Measurements from ENCODE around the gene IGFBP5. TPM values are rescaled to one million over a fixed set of nuclear protein-coding genes. Genes with fewer than 3 reads are reported as not detected.

The IGFBP5 gene
- total and polyA plus RNA-seq, 2 donors (not counting 3 experiments of a cell fraction or from before 2014, with no cell fraction given), result 0.06 TPM; not detected in 1

GRCh38 chr2:216665717-216666116 lies 29.6 kb downstream of the IGFBP5 start:
- Histone ChIP-seq H3K9ac (replicated peaks; ENCODE audit: extremely low read depth, insufficient read depth, low read length) (no peak overlapping the region), H3K36me3 (ENCODE audit: control insufficient read depth in 2 of 2, extremely low read depth in 1 of 2, insufficient read depth in 2 of 2, low read length in 2 of 2) (peaks cover 0 to 2% of the 10 kb centered on the region in 2 experiments), H4K20me1 (replicated peaks; ENCODE audit: control insufficient read depth, extremely low read depth, insufficient read depth, low read length) (no peaks in the 10 kb centered on the region), H3K9me1 (replicated peaks; ENCODE audit: control insufficient read depth, extremely low read depth, insufficient read depth, low read length) (no peaks in the 10 kb centered on the region), H3K4me2 (ENCODE audit: insufficient read depth, low read length) (no peak overlapping the region), H3K9me3 (replicated peaks; ENCODE audit: control insufficient read depth, insufficient read depth, low read length) (no peaks in the 10 kb centered on the region), H3K4me3 (replicated peaks in 1 of 3; ENCODE audit: insufficient read depth in 1 of 3, low read depth in 1 of 3, low read length in 3 of 3) (no peak overlapping the region), H3K79me2 (ENCODE audit: control insufficient read depth, insufficient read depth, low read length) (no peaks in the 10 kb centered on the region), H2AFZ (ENCODE audit: low read depth, low read length) (no peak overlapping the region), H3K4me1 (ENCODE audit: control insufficient read depth, extremely low read depth, insufficient read depth, low read length) (peaks cover 8% of the 10 kb centered on the region), H3K27me3 (ENCODE audit: control insufficient read depth in 2 of 2, insufficient read depth in 2 of 2, low read length in 2 of 2) (peaks cover 0 to 2% of the 10 kb centered on the region in 2 experiments), H3K27ac (ENCODE audit: insufficient read depth, low read depth, low read length) (no peak overlapping the region)
- TF ChIP-seq POLR2AphosphoS5 (IDR thresholded peaks at IDR 0.05; ENCODE audit: insufficient read depth, low read depth, low read length) (no peak), GATA2 (IDR thresholded peaks at IDR 0.05; ENCODE audit: insufficient read depth, insufficient read length, low read depth, low read length) (no peak), FOS (IDR thresholded peaks at IDR 0.05; ENCODE audit: borderline replicate concordance, insufficient read depth, low read length) (no peak), POLR2A (IDR thresholded peaks at IDR 0.05; ENCODE audit: low read depth, low read length) (no peak), JUN (IDR thresholded peaks at IDR 0.05; ENCODE audit: borderline replicate concordance, insufficient read depth, insufficient read length, low read depth) (no peak), CTCF (IDR thresholded peaks at IDR 0.05; ENCODE audit: extremely low read depth in 1 of 2, insufficient read depth in 1 of 2, low read depth in 1 of 2, low read length in 2 of 2) (no peak), EZH2 (IDR thresholded peaks at IDR 0.05; ENCODE audit: borderline replicate concordance, low read depth, low read length, severe bottlenecking) (no peak), MAX (IDR thresholded peaks at IDR 0.05; ENCODE audit: insufficient read depth, insufficient read length) (no peak), MYC (IDR thresholded peaks at IDR 0.05; ENCODE audit: low read depth, low read length) (no peak)
- no TSS peak for BruUV-seq (replicated peaks)
- CTCF ChIA-PET, result interaction anchor here (0.8 to 12.6 kb wide), 14 partner anchors 9 to 845 kb away, joined by 3 to 583 read pairs (median 7); no protein-coding TSS in a partner anchor
- POLR2A ChIA-PET, result no interaction called here
- FAIRE-seq, result no peak
- dilution Hi-C loops (cut with MboI; ENCODE audit: extremely low pct_ligation_motif_present, low sequenced_read_pairs), result no loop called here
- no peak for DNase-seq (ENCODE audit: low read depth, low spot score)
- intact Hi-C loops (cut with micrococcal nuclease), result loop anchor here (1.0 to 5.0 kb wide), 8 partner anchors 32 to 631 kb away; partner anchors contain the start of gene IGFBP2
